ENCODE data around the gene F2RL1.
"Not testable (repeated sequence)": the region's sequence is repeated elsewhere in the genome, so short reads cannot be mapped to it uniquely, and the experiment has no call there.

Gene F2RL1

DNA sequence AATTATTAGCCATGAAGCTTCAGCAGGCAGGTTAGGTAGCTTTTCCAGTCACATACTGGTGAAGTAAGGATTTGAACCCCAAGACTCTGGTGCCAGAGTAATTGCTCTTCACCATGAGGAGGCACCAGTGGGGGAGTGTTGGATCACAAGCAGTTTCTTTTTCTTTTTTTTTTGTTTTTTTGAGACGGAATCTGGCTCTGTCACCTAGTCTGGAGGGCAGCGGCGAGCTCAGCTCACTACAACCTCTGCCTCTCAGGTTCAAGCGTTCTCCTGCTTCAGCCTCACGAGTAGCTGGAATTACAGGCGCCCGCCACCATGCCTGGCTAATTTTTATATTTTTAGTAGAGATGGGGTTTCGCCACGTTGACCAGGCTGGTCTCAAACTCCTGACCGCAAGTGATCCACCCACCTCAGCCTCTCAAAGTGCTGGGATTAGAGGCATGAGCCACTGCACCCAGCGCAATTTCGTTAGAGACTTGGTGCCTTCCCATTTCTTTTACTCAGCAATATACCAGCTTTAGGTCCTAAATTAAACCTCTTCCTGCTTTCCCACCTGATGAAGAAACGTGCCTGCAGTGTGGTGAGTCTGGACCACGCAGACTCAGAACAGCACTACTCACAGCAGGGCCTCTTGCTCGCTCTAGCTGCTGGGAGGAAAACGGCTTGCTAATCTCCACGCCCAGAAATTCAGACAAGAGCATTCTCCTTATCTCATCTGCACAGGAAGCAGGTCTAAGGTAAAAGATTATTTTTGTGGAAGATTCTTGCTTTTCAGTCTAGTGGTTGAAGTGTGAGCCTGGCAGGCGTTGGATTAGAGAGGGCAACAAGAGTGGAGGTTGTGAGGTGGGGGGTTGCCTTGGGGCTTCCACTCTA is 30.8 kb downstream of the F2RL1 start, which contains the start of gene S100Z:
TSS of gene S100Z (plus strand) at position 596 of the 873 bp plus-strand sequence. CDS start 25,346 bp downstream, outside the sequence.
- peak; percentile 37 for DNase-seq (ENCODE audit: low spot score)

DNA sequence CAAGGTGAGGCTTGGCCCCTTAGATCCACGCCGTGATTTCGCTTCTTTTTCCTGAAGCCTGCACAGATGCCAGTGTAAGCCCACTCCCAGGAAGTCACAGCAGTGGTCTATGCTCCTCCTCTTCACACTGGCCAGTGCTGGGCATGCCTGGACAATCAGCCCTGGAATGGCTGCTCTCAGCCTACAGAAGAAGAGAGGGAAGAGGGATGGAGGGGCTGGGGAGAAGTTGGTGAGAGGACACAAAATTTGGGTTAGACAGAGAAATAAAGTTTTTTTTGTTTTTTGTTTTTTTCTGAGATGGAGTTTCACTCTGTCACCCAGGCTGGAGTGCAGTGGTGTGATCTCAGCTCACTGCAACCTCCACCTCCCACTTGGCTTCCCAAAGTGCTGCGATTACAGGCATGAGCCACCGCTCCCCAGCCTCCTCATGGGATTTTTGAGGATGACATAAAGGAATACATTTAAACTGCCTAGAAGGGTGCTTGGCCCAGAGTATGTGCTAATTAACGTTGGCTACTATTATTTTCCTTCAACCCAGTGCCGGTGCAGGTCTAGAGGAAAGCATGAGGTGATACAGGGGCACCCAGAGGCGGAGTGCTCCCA is 31.8 kb downstream of the F2RL1 start:
- no peak for DNase-seq (ENCODE audit: low spot score)

DNA sequence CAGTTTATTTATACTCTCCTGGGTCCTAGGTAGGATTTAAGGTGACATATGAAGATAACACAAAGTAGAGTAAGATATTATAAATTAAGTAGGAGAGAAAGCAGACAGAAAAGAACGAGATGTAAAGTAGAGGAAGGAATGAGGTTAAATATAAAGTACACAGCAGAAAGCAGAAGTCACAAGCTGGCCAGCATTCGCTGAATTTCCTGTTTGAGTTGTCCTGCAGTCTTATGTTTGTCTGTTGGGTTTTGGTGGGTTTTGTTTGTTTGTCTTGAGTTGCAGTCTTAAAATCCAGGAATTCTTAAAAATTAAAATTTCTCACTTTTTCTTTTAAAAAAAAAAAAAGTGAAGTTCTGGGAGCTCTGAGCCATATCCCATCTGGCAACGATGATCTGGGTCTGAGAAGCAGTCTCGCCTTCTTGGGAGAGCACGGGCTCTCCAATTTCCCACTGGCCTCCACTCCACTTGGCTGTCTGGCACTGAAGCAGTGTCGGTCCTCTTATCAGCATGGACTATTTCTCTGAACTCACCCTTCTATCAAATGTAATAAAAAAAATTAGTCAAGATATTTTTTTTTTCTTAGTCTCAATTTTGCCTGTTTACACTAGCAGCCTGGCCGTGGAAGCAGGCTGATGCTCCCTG is 33.0 kb downstream of the F2RL1 start:
- DNase-seq (ENCODE audit: low spot score): no peak

DNA sequence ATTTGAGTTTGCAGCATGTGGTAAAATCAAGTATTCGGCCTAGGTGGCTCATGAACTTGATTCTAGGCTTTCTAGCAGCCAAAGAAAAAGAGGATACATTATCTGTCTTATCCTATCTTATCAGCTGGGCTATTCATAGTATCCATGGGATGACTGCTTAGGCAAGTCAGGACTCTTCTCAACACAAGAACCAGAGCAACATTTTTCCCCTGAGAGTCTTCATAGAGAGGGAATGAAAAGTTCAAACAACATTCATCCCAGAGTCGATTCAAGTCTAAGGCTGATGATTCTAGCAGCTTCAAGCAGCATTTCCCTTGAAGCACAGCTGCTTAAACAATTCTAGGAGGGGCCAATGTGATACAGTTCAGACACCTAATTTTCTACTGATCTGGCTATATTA is 33.9 kb downstream of the F2RL1 start:
- DNase-seq (ENCODE audit: low spot score): no peak

DNA sequence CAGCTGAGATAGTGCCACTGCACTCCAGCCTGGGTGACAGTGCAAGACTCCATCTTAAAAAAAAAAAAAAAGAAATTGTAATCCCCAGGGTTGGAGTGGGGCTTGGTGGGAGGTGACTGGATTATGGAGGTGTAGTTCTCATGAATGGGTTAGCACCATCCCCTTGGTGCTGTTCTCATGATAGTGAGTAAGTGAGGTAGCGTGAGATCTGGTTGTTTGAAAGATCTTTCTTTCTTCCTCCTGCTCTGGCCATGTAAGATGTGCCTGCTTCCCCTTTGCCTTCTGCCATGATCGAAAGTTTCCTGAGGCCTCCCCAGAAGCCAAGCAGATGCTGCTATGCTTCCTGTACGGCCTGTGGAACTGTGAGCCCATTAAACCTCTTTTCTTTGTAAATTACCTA is 34.9 kb downstream of the F2RL1 start:
- not testable (repeated sequence) for DNase-seq (ENCODE audit: low spot score)

DNA sequence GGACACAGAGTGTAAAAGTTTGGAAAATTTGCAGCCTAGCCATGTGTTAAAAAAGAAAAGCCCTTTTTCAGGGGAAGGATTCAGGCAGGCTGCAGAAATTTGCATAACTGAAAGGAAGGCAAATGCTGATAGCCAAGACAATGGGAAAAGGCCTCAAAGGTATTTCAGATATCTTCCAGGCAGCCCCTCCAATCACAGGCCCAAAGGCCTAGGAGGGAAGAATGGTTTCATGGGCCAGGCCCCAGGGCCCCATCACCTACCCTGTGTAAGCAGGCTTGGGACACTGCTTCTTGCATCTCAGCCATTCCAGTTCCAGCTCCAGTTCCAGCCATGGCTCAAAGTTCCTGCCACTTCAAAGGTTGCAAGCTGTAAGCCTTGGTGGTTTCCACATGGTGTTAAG is 35.8 kb downstream of the F2RL1 start:
- DNase-seq (ENCODE audit: low spot score): no peak

DNA sequence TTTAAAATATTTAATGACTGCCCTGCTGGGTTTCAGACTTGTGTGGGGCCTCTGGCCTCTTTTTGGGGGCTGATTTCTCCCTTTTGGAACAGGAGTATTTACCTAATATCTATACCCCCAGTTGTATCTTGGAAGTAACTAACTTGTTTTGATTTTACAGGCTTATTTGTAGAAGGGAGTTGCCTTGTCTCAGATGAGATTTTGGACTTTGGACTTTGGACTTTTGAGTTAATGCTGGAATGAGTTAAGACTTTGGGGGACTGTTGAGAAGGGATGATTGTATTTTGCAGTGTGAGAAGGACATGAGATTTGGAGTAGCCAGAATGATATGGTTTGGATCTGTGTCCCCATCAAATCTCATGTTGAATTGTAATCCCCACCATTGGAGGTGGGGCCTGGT is 36.7 kb downstream of the F2RL1 start:
- DNase-seq (ENCODE audit: low spot score): not testable (repeated sequence)

DNA sequence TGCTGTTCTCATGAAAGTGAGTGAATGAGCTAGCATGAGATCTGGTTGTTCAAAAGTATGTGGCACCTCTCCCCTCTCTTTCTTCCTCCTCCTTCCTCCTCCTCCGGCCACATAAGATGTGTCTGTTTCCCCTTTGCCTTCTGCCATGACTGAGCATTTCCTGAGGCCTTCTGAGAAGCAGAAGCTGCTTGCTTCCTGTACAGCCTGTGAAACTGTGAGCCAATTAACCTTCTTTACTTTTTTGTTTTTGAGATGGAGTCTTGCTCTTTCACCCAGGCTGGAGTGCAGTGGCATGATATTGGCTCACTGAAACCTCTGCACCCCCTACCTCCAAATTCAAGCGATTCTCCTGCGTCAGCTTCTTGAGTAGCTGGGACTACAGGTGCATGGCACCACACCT is 37.1 kb downstream of the F2RL1 start:
- peak; percentile 68 for DNase-seq (ENCODE audit: low spot score)

DNA sequence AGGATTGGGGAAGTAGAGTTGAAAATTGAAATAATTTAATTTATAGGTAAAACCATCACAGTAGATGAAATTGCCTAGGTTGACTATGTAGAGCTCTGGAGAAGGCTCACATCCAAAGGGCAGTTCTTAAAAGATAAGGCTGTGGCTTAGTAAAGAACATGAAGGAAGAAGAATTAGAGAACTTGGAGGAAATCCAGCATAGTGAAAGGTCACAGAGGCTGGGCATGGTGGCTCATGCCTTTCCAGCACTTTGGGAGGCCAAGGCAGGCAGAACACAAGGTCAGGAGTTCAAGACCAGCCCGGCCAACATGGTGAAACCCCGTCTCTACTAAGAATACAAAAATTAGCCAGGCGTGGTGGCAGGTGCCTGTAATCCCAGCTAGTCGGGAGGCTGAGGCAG is 38.0 kb downstream of the F2RL1 start:
- DNase-seq (ENCODE audit: low spot score): not testable (repeated sequence)

DNA sequence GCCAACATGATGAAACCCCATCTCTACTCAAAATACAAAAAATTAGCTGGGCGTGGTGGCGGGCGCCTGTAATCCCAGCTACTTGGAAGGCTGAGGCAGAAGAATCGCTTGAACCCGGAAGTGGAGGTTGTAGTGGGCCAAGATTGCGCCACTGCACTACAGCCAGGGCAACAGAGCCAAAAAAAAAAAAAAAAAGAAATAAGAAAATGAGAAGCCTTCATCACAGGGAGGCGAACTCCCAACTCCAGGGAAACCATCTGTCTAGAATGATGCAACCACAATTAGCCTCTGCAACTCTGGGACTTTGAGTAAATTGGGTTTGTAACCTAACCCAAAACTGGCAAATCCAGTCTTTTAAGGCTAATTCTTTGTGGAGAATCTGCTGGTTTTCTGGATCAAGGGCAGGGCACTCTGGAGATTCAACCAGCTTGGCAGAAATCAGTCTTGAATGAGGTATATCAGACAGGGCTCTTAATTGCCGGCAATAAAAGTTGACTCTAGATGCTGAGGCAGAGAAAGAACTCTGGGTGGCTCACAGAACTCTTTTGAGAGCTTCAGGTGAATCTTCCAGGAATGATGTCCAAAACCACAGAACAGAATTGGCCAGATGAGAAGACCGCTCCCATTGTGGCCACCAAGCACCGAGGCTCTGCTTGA is 40.9 kb downstream of the F2RL1 start:
- no peak for DNase-seq (ENCODE audit: low spot score)

DNA sequence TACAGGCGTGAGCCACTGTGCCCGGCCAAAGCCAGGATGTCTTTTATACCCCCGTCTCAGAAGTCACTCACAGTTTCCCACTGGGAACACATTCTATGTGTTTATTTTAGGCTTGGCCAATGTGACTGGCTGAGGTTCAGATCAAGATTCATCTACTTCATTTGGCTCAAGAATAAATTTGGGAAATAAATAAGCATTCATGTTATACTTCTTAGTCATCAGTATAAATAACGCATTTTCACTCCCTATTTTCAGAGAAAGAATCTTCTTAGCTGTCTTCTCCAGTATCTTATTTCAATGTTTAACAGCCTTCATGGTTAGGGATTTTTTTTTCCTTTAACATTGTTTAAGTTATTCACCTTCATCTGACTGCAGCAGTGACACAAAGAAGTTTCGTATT is 42.8 kb downstream of the F2RL1 start:
- no peak for DNase-seq (ENCODE audit: low spot score)

DNA sequence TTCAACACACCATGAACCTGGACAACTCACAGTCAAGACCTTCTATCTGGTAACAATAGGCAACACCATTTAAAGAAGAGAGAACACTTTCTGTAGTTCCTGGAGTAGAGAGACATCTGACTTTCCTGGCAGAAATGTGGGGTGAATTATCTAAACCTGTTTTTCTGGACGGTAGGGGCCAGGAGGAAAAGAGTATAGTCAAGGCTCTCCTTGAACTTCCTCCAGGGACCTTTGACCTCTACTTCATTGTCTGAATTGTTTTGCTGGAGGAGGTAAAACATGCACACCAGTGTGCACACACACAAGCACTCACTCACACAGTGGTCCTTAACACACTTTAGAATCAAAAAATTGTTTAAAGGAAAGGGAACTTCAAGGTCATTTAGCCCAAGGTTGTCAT is 44.2 kb downstream of the F2RL1 start:
- DNase-seq (ENCODE audit: low spot score): no peak

DNA sequence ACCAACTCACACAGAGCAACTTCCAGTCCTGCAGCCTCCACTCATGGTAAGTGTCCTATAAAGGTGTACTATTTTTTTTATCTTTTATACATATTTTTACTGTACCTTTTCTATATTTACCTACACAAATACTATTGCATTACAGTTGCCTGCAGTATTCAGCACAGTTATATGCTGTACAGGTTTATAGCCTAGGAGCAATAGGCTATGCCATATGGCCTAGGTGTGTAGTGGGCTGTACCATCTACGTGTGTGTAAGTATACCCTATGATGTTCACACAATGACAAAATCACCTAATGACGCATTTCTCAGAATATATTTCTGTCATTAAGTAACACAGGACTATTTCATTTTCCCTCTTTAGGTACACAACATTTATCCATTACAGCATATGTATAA is 47.7 kb downstream of the F2RL1 start:
- no peak for DNase-seq (ENCODE audit: low spot score)

DNA sequence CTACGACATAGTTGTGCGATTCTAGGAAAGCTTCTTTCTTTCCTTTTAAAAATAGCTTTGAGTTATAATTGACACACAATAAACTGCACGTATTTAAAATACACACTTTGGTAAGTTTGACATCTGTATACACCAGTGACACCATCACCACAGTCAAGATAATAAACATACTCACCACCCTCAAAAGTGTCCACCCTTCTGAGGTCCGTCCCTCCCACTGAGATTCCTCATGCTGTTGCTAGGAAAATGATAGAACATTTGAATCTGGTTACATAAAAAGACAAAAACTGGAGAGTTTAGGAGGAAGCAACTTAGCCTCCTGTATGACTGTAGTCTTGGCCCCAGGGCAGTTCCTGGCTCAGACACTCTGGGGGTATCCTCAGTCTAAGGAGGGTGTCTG is 48.2 kb downstream of the F2RL1 start:
- no peak for DNase-seq (ENCODE audit: low spot score)

DNA sequence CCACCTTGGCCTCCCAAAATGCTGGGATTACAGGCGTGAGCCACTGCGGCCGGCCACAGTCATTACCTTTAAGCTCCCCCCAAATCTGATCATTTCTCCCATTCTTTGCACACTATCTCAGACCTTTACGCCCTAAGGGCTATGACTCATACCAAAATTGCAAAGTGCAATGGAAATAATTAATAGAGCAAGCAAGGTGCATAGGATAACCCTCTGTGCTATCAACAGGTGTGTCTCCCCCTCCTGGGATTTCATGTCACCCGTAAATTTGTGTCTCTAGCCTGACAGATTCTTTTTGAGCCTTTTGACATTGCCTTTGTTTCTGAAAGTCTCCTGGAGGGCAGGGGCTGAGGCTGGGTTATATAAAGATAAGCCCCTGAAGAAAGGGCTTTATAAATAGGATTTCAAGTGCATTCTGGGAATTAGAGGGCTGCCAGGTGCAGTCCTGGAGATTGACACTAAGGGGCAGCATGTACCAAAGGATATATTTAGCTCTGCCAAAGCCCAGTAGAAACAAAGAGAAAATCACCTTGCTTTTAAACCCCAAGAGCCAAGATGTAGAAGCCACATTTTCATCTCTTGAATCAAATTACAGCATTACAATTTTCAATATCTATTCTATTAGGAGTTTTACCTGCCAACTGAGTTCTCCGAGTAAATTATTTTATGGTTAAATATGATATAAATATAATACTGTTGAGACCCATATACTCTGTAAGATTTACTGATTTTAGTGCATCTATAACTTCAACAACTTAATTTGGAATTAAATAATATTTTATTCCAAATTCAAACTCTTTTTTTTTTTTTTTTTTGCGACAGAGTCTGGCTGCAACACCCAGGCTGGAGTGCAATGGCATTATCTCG is 49.2 kb downstream of the F2RL1 start:
- peak; percentile 66 for DNase-seq (ENCODE audit: low spot score)

DNA sequence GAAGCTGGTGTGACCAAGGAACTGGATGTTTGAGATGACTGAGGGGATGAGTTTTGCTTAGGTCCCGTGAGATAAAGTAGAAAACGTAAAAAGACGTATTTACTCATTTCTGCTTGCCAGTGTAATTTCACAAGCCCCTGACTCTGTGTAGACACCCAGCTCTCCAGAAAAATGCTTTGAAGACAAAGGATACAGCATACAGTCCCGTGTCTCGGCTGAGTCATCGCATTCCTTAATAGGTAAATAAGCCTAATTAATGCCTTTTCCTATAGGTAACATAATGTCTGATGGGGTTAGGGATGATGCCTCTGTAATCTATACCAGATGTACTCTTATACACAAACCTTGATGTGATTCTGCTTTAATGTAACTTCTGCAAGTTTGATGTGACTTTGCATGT is 51.2 kb downstream of the F2RL1 start:
- no peak for DNase-seq (ENCODE audit: low spot score)

DNA sequence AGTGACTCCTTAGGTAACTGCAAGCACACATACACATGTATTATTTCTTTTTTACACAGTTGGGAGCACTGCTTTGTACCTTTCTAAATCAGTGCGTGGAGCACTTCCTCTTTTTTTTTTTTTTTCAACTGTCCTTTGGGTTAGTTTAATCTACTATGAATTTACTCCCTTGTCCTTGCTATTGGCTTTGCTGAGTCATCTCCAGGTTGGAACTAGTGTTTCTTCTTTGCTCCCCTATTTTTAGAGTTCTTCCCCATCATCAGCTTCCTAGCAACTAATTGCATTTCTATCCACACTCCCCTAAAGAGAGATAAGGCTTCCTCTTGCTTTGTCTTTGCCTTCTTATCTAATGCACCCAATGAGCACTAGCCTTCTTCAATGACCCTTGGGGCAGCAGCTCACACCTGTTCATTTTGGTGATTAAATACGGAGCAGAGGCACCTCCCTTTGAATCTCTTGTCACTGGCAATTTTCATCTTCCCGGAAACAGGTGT is 55.3 kb downstream of the F2RL1 start:
- no peak for DNase-seq (ENCODE audit: low spot score)
